Dendritic cell treated with granulocyte-macrophage colony-stimulating factor and Interleukin-4, amounts not matched to agents 40 ng/mL and 50 ng/mL, for 4 days (primary cell): ENCODE data around the gene OR1E2.
"Not testable (repeated sequence)": the region's sequence is repeated elsewhere in the genome, so short reads cannot be mapped to it uniquely, and the experiment has no call there.

Experiments used
- H3K27ac Mint-ChIP-seq: one replicate; pipeline ENCODE4 v1.8.0; 2022; ENCODE audit warnings: mild to moderate bottlenecking, mixed read lengths
- H3K27me3 Mint-ChIP-seq: one replicate; pipeline ENCODE4 v1.8.0; 2022; ENCODE audit warnings: mild to moderate bottlenecking, mixed read lengths
- H3K36me3 Mint-ChIP-seq: one replicate; pipeline ENCODE4 v1.8.0; 2022; ENCODE audit warnings: low read depth, mixed read lengths
- H3K4me1 Mint-ChIP-seq: one replicate; pipeline ENCODE4 v1.8.0; 2022; ENCODE audit warnings: low read depth, mixed read lengths
- H3K4me3 Mint-ChIP-seq: one replicate; pipeline ENCODE4 v1.8.0; 2022; ENCODE audit warnings: mild to moderate bottlenecking, moderate library complexity, mixed read lengths
- H3K9me3 Mint-ChIP-seq: one replicate; pipeline ENCODE4 v1.8.0; 2022; ENCODE audit warnings: mixed read lengths
- intact Hi-C: fragments of 100-400 bp; cut with micrococcal nuclease; formaldehyde crosslinking; loops from one replicate; pipeline ENCODE4 v1.15.0; 2022

The OR1E2 gene

DNA sequence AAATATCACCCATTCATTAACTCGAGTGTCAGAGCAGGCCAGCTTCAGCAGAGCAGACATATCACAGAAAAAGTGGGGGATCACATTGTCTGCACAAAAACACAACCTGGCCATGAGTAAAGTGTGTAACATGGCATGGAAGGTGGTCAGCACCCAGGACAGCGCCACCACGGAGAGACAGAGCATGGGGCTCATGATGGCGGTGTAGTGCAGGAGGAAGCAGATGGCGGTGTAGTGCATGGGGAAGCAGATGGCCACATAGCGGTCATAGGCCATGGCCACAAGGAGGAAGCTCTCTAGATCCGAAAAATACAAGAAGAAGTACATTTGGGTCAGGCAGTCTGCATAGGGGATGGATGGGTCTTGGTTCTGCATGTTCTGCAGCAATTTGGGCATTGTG lies 426 bp downstream of the OR1E2 start:
- not testable (repeated sequence) for H3K36me3 Mint-ChIP-seq
- H3K27me3 Mint-ChIP-seq, result peaks cover 13% of the 10 kb centered on the region

DNA sequence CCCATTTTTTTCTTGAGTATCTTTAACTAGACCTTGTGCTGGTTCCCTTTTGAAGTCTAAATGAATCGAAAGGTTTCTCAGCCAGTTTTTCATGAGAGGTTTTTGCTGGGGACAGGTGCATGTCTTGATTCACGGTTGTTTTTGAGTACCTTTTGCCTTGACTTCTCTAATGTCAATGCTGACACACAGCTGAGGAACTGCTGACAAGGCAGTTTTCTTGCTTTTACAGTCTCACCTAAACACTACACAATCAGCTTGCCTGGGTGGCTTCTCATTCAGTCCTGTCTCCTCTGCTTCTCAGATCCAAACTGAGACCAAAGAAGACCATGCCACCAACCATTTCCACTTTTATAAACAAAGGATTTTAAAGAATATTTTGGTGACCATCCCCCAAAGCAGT lies 15.4 kb downstream of the OR1E2 start:
- Mint-ChIP-seq H3K27ac (no peak overlapping the region), H3K36me3 (no peaks in the 10 kb centered on the region), H3K9me3 (no peaks in the 10 kb centered on the region), H3K4me3 (no peak overlapping the region), H3K4me1 (no peaks in the 10 kb centered on the region), H3K27me3 (peaks cover 12% of the 10 kb centered on the region)
- intact Hi-C loops, result no loop called here

More for the DNA sequence above, 426 bp downstream of the OR1E2 start:
- H3K4me3 Mint-ChIP-seq, intact Hi-C loops, H3K4me1 Mint-ChIP-seq, H3K27ac Mint-ChIP-seq: not testable (repeated sequence)
- H3K9me3 Mint-ChIP-seq, result peaks cover 17% of the 10 kb centered on the region

DNA sequence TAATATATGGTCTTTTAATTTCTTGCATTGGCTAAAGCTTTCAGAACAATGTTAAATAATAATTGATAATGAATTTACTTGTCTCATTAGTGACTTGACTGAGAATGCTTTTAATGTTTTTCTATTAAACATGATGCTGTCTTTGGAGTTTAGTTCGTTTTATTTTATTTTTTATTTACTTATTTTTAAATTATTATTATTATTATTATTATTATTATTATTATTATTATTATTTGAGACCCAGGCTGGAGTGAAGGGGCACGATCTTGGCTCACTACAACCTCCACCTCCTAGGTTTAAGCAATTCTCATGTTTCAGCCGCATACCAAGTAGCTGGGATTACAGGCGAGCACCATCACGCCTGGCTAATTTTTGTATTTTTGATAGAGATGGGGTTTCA lies 18.0 kb downstream of the OR1E2 start:
- intact Hi-C loops, result no loop called here
- Mint-ChIP-seq H3K9me3 (no peaks in the 10 kb centered on the region), H3K36me3 (no peaks in the 10 kb centered on the region), H3K27me3 (peaks cover 22% of the 10 kb centered on the region), H3K4me3 (no peak overlapping the region), H3K4me1 (peaks cover 4% of the 10 kb centered on the region), H3K27ac (no peak overlapping the region)

DNA sequence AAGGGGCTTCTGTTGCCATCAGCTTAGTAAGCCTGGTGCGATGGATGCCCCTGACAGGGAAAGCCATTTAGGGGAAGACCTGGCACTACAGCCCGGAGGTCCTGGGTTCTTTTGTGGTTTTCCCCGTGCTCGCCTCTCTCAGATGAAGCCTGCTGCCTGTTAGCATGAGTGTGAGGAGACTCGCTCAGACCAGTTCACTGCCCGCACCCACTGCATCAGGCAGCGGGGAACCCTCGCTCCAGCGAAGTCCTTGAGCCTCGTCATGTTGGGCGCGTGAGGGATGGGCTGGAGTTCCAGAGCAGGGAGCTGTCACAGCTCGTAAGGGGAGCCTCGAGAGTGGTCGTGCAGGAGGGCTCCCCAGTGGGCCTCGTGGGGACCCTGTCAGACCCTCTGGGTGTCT lies 21.4 kb downstream of the OR1E2 start:
- H3K4me1 Mint-ChIP-seq, H3K27ac Mint-ChIP-seq, H3K36me3 Mint-ChIP-seq, H3K4me3 Mint-ChIP-seq, intact Hi-C loops: not testable (repeated sequence)
- peaks cover 15% of the 10 kb centered on the region for H3K9me3 Mint-ChIP-seq
- H3K27me3 Mint-ChIP-seq, result peaks cover 22% of the 10 kb centered on the region

DNA sequence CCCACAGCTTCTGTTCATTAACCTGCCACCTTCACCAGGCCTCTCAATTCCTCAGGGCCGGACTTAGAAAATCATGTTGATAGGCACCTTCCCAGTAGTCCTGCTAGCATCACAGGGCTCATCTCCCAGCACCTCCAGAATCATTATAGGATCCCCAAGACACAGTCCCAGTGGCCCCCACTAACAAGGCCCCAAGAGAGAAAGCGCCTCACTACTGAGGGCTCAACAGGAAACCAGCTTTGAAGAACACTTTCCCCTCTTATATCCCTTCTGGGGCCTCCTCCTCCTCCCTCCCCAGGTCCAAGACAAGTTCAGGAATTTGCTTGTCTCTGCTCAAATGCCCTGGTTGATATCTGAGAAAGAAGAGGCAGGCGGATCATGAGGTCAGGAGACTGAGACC lies 22.6 kb downstream of the OR1E2 start, which contains the start of gene OR3A3:
Gene OR3A3, plus strand, starts transcription at position 301 of the 400 bp plus-strand sequence.
- Mint-ChIP-seq H3K27me3 (peaks cover 22% of the 10 kb centered on the region), H3K9me3 (peaks cover 25% of the 10 kb centered on the region), H3K36me3 (no peaks in the 10 kb centered on the region), H3K4me3 (no peak within 1 kb of the TSS), H3K27ac (no peak within 1 kb of the TSS), H3K4me1 (peaks cover 4% of the 10 kb centered on the region)
- intact Hi-C loops, result no loop called here

DNA sequence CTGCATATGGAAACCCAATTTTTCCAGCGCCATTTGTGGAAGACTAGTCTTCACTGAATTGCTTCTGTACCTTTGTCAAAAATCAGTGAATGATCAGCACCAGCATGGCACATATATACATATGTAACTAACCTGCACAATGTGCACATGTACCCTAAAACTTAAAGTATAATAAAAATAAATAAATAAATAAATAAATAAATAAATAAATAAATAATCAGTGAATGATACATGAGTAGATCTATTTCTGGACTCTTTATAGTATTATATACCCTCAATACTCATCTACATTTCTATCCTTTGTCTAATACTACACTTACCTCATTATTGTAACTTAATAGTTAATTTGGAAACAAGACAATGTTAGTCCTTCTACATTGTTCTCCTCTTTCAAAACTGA lies 29.8 kb downstream of the OR1E2 start:
- H3K4me3 Mint-ChIP-seq, H3K36me3 Mint-ChIP-seq, H3K27me3 Mint-ChIP-seq, H3K4me1 Mint-ChIP-seq, H3K27ac Mint-ChIP-seq, intact Hi-C loops: not testable (repeated sequence)
- H3K9me3 Mint-ChIP-seq, result peaks cover 25% of the 10 kb centered on the region

DNA sequence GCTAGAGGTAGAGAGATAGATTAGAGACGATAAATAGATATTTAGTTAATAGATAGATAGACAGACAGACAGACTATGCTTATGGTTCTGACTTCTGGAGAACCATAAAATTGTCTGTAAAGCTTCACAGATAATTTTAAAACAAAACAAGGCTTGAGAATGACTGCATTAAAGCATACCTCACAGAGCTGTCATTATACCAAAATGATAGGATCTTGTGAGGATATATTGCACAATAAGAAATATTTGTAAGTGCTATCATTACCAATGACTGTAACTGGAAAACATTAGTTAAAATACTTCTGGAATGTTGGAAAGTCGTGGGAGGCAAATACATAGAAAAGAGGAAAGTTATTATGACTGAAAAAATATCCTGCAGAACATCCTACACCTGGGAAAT lies 31.9 kb downstream of the OR1E2 start:
- H3K27ac Mint-ChIP-seq, result no peak overlapping the region
- intact Hi-C loops, result no loop called here
- H3K9me3 Mint-ChIP-seq, result peaks cover 16% of the 10 kb centered on the region

DNA sequence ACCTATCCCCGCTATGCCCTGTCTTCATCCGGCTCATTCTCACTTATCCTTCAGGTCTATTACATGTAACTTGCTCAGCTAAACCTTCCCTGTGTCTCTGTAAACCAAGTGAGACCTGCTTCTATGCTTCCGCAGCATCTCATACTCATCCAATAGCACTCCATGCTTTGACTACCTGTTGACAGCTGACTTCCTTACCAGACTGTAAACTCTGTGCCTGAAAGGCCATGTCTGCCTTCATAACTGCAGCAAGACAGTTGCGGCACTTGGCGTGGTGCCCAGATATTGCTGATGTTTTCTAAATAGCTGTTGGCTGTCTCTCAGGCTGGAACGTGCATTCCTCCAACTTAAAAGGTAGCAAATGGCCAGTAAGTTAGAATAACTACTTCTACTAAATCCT lies 33.6 kb downstream of the OR1E2 start:
- Mint-ChIP-seq H3K27me3 (peaks cover 1% of the 10 kb centered on the region), H3K9me3 (peaks cover 8% of the 10 kb centered on the region), H3K4me3 (no peak overlapping the region), H3K36me3 (no peaks in the 10 kb centered on the region), H3K27ac (no peak overlapping the region), H3K4me1 (no peaks in the 10 kb centered on the region)
- intact Hi-C loops, result no loop called here

More for the DNA sequence above, 31.9 kb downstream of the OR1E2 start:
- Mint-ChIP-seq H3K4me3 (no peak overlapping the region), H3K27me3 (peaks cover 1% of the 10 kb centered on the region), H3K36me3 (no peaks in the 10 kb centered on the region), H3K4me1 (no peaks in the 10 kb centered on the region)

DNA sequence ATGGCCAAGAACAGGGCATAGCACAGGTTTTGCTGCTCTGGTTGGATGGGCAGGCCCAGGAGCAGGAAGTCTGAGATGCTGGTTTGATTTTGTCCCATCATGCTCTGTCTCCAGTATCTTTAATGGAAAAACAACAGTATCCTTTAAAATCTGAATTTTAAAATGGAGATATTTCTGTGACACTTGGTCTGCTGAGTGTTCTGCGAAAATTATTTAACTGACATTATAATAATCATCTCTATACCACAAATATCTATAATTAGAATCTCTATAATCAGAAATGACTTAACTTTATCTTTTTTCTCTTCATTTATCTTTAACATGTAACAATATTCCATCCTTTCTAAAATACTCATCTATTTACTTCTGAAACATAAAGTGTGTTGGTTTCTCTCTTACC lies 35.3 kb downstream of the OR1E2 start, which contains the start of gene OR1E1:
Gene OR1E1, minus strand, starts transcription at position 101 of the 400 bp plus-strand sequence. Its CDS starts 0 bp downstream, at position 101.
- Mint-ChIP-seq H3K9me3 (peaks cover 8% of the 10 kb centered on the region), H3K27ac (no peak within 1 kb of the TSS)

DNA sequence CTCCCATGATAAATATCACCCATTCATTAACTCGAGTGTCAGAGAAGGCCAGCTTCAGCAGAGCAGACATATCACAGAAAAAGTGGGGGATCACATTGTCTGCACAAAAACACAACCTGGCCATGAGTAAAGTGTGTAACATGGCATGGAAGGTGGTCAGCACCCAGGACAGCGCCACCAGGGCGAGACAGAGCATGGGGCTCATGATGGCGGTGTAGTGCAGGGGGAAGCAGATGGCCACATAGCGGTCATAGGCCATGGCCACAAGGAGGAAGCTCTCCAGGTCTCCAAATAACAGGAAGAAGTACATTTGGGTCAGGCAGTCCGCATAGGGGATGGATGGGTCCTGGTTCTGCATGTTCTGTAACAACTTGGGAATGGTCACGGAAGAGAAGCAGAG lies 35.8 kb downstream of the OR1E2 start:
- H3K4me3 Mint-ChIP-seq, H3K27ac Mint-ChIP-seq, intact Hi-C loops, H3K36me3 Mint-ChIP-seq, H3K4me1 Mint-ChIP-seq, H3K27me3 Mint-ChIP-seq, H3K9me3 Mint-ChIP-seq: not testable (repeated sequence)

More for the DNA sequence above, 35.3 kb downstream of the OR1E2 start, which contains the start of gene OR1E1:
- intact Hi-C loops, result no loop called here
- no peaks in the 10 kb centered on the region for H3K36me3 Mint-ChIP-seq
- no peaks in the 10 kb centered on the region for H3K4me1 Mint-ChIP-seq
- no peak within 1 kb of the TSS for H3K4me3 Mint-ChIP-seq
- peaks cover 6% of the 10 kb centered on the region for H3K27me3 Mint-ChIP-seq

DNA sequence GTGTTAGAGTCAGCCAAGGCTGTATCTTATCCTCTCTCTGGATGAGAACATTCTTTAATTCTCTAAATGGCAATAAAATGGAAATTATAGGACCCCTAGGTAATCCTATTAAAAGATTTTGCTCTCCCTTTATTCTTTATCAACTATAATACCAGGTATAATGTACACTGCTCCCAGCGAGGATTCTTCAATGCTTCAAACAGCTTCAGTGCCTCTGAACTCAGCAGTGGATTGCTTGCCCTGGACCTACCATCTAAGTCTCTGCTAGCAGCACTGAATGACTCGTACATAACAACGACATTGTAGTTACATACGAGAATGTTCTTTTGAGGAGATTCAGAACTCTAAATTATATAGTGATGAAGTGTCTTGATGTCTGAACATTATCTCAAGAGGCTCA lies 43.9 kb downstream of the OR1E2 start:
- no peaks in the 10 kb centered on the region for H3K4me1 Mint-ChIP-seq
- H3K27ac Mint-ChIP-seq, result no peak overlapping the region
- peaks cover 39% of the 10 kb centered on the region for H3K27me3 Mint-ChIP-seq
- intact Hi-C loops, result no loop called here
- H3K4me3 Mint-ChIP-seq, result no peak overlapping the region
- no peaks in the 10 kb centered on the region for H3K9me3 Mint-ChIP-seq
- H3K36me3 Mint-ChIP-seq, result no peaks in the 10 kb centered on the region

DNA sequence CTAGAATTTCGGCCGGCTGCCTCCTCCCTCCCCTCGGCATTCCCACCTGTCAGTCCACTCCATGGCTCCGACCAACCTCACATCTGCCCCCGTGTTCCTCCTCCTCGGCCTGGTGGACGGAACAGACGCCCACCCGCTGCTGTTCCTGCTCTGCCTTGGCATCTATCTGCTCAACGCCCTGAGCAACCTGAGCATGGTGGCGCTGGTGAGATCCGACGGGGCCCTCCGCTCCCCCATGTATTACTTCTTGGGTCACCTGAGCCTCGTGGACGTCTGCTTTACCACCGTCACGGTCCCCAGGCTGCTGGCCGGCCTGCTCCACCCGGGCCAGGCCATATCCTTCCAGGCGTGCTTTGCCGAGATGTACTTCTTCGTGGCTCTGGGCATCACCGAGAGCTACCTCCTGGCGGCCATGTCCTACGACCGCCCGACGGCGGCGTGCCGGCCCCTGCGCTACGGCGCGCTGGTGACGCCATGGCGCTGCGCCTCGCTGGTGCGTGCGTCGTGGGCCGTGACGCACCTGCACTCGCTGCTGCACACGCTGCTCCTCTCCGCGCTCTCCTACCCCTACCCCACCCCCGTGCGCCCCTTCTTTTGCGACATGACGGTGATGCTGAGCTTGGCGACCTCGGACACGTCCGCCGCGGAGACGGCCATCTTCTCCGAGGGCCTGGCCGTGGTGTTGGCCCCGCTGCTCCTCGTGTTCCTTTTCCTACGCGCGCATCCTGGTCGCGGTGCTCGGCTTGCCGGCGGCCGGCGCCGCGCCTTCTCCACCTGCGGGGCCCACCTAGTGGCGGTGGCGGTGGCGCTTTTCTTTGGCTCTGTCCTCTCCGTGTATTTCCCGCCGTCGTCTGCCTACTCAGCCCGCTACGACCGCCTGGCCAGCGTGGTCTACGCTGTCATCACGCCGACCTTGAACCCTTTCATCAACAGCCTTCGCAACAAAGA lies 47.5 kb downstream of the OR1E2 start, which contains the start of gene OR3A2:
Gene OR3A2, minus strand, starts transcription at position 440 of the 948 bp plus-strand sequence.
- H3K9me3 Mint-ChIP-seq, result no peaks in the 10 kb centered on the region
- intact Hi-C loops, result no loop called here
- H3K27me3 Mint-ChIP-seq, result peaks cover 32% of the 10 kb centered on the region
- no peaks in the 10 kb centered on the region for H3K4me1 Mint-ChIP-seq
- no peak within 1 kb of the TSS for H3K27ac Mint-ChIP-seq
- no peaks in the 10 kb centered on the region for H3K36me3 Mint-ChIP-seq
- H3K4me3 Mint-ChIP-seq, result peak within 1 kb of the TSS; percentile 47
